ENCODE measurements around the gene CFAP210. TPM values are rescaled to one million over a fixed set of nuclear protein-coding genes. Genes with fewer than 3 reads are reported as not detected.

CFAP210 gene
- total RNA-seq, 6 donors from 2014 or later: 1.4 to 14.7 (median 2.6) TPM; not detected in 1

- no peaks in the 10 kb centered on the region for H3K4me1 ChIP-seq
- ATAC-seq (ENCODE audit: low FRiP score in 2 of 2) (no peak), DNase-seq (no peak)
- H3K36me3 ChIP-seq: no peaks in the 10 kb centered on the region
- WGBS, 2 donors: 45 to 53% methylated on average over 1 of the region's 1 CpG
- H3K27ac ChIP-seq: no peak overlapping the region
- no peak overlapping the region for H3K4me3 ChIP-seq
- no peaks in the 10 kb centered on the region for H3K27me3 ChIP-seq
- TF ChIP-seq EP300 (IDR thresholded peaks at IDR 0.05) (no peak), CTCF (IDR thresholded peaks at IDR 0.05) (no peak), POLR2AphosphoS5 (IDR thresholded peaks at IDR 0.05) (no peak), POLR2A (IDR thresholded peaks at IDR 0.05) (no peak)
- H3K9me3 ChIP-seq: no peaks in the 10 kb centered on the region
These were observed 44.9 kb downstream of the CFAP210 start for GRCh38 chr2:169649278-169649677.

DNA sequence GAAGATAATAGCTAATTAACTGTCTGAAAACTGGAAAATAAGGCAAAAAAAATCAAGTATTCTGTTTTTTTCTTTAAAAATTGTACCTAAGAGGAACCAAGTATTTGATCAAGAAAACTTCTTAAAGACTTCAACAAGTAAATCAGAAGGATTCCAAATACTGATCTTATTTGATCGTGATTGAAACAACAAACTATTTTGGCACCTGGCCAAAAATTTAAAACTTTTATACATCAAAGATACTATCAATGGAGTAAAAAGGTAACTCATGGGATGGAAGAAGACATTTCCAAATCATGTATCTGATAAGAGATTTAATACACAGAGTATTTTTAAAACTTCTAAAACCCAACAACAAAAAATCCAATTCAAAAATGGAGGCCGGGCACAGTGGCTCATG is 46.7 kb downstream of the CFAP210 start:
- Histone ChIP-seq H3K9me3 (no peaks in the 10 kb centered on the region), H3K27ac (no peak overlapping the region), H3K27me3 (no peaks in the 10 kb centered on the region), H3K36me3 (no peaks in the 10 kb centered on the region), H3K4me3 (no peak overlapping the region), H3K4me1 (no peaks in the 10 kb centered on the region)
- no peak for TF ChIP-seq POLR2A (IDR thresholded peaks at IDR 0.05)
- TF ChIP-seq EP300 (IDR thresholded peaks at IDR 0.05): no peak
- no peak for TF ChIP-seq POLR2AphosphoS5 (IDR thresholded peaks at IDR 0.05)
- no peak for TF ChIP-seq CTCF (IDR thresholded peaks at IDR 0.05)
- no peak for ATAC-seq (ENCODE audit: low FRiP score in 2 of 2)
- no peak for DNase-seq
- WGBS, 2 donors: 86% methylated on average over 2 of the region's 2 CpGs

DNA sequence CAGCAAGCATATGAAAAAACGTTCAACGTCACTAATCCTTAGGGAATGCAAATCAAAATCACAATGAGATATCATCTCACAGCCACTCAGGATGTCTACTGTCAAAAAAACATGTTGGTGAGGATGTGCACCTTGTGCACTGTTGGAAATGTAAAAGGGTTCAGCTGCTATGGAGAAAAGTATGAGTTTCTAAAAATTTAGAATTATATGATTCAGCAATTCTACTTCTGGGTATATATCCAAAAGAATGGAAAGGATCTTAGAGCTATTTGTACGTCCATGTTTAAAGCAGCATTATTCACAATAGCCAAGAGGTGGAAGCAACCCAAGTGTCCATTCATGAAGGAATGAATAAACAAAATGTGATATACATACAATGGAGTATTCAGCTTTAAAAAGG is 50.0 kb downstream of the CFAP210 start:
- WGBS, 2 donors: 58 to 71% methylated on average over 3 of the region's 3 CpGs
- TF ChIP-seq CTCF (IDR thresholded peaks at IDR 0.05): no peak
- no peak for TF ChIP-seq POLR2A (IDR thresholded peaks at IDR 0.05)
- TF ChIP-seq POLR2AphosphoS5 (IDR thresholded peaks at IDR 0.05): no peak
- TF ChIP-seq EP300 (IDR thresholded peaks at IDR 0.05): no peak
- Histone ChIP-seq H3K4me3 (no peak overlapping the region), H3K36me3 (no peaks in the 10 kb centered on the region), H3K27me3 (no peaks in the 10 kb centered on the region), H3K27ac (no peak overlapping the region), H3K4me1 (no peaks in the 10 kb centered on the region), H3K9me3 (no peaks in the 10 kb centered on the region)
- ATAC-seq (ENCODE audit: low FRiP score in 2 of 2): no peak
- DNase-seq: no peak

DNA sequence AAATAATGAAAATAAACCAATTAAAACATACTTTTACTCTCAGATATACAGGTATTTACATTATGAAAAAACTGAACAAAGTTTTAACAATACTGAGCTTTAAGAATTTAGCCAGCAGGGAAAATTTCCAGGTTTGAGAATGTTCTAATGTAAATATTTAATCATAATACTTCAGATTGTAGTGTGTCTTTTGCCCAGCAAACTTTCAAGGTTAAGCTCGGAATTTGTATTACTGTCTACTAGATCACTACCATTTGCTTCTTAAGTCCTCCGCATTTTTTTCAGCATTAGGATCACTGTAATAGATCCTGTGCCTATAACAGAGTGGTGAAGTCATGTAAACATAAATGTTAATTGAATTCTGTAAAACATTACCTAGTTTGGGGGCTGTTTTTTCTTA is 52.7 kb downstream of the CFAP210 start:
- no peak for TF ChIP-seq CTCF (IDR thresholded peaks at IDR 0.05)
- TF ChIP-seq EP300 (IDR thresholded peaks at IDR 0.05): no peak
- TF ChIP-seq POLR2AphosphoS5 (IDR thresholded peaks at IDR 0.05): no peak
- no peak for TF ChIP-seq POLR2A (IDR thresholded peaks at IDR 0.05)
- ATAC-seq (ENCODE audit: low FRiP score in 2 of 2) (no peak), DNase-seq (no peak)
- Histone ChIP-seq H3K27me3 (no peaks in the 10 kb centered on the region), H3K4me1 (no peaks in the 10 kb centered on the region), H3K36me3 (peaks cover 0 to 13% (median 7%) of the 10 kb centered on the region in 4 donors), H3K4me3 (no peak overlapping the region), H3K9me3 (no peaks in the 10 kb centered on the region), H3K27ac (no peak overlapping the region)
- WGBS, 2 donors: 74 to 83% methylated on average over 2 of the region's 2 CpGs

DNA sequence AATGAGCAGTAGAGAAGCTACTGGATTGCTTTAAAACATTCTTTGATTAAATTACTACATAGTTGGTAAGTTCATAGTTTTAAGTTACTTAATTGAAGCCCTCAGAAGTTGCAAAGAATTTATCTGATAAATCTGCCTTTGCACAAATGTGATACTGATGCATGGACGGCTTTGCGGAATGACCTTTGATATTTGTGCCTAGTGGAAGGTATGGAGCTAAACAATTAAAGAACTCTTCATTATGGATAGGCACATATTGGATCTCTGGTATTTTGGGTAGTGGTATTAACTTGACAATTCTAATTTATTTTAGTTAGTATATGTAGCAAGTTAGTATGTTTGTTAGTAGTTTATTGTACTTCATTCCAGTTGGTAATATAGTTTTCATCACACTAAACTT is 54.1 kb downstream of the CFAP210 start:
- no peak for DNase-seq
- TF ChIP-seq POLR2A (IDR thresholded peaks at IDR 0.05): no peak
- TF ChIP-seq POLR2AphosphoS5 (IDR thresholded peaks at IDR 0.05): no peak
- no peak for TF ChIP-seq EP300 (IDR thresholded peaks at IDR 0.05)
- no peak for TF ChIP-seq CTCF (IDR thresholded peaks at IDR 0.05)
- Histone ChIP-seq H3K36me3 (peaks cover 5 to 27% (median 19%) of the 10 kb centered on the region in 4 donors), H3K27ac (no peak overlapping the region), H3K4me3 (no peak overlapping the region), H3K4me1 (no peaks in the 10 kb centered on the region), H3K27me3 (no peaks in the 10 kb centered on the region), H3K9me3 (no peaks in the 10 kb centered on the region)
- no peak for ATAC-seq (ENCODE audit: low FRiP score in 2 of 2)
- WGBS, 2 donors: 94 to 97% methylated on average over 2 of the region's 2 CpGs

All from upper lobe of left lung (tissue), 6 donors.